Measurements from ENCODE around the gene CLDN7. TPM values are rescaled to one million over a fixed set of nuclear protein-coding genes. Genes with fewer than 3 reads are reported as not detected.
A peak's percentile ranks its signal among the peaks of the same experiment; 100 is the strongest.

The CLDN7 gene
- total RNA-seq, 1 donor from 2014 or later, result 1.8 TPM

DNA sequence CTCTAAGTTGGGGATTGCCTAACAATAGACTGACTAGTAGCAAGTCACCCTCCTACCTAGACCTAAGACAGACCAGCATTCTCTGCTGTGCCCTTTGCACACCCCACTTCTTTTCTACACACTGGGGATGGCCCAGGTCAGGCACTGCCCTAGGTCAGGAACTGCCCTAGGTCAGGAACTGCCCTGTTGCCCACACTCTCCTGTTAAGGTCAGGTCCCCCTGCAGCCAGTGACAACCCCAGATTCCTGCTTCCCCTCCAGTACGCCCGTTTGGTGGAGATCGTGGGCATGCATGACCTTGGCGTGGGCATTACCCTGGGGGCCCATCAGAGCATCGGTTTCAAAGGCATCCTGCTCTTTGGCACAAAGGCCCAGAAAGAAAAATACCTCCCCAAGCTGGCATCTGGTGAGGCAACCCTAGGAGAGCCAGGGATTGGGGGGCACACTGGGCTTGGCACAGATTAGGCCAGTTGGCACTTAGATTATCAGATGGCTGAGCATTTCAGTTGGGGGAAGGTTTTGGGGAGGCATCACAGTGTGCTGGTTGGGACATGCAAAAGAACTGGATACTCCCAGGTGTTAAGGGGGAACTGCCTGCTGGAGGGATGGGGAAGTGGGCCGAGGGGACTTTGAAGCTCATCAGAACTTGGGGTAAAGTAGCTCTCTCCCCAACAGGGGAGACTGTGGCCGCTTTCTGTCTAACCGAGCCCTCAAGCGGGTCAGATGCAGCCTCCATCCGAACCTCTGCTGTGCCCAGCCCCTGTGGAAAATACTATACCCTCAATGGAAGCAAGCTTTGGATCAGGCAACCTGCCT, 40.8 kb downstream of the CLDN7 start:
- no peaks in the 10 kb centered on the region for H3K27me3 Mint-ChIP-seq

DNA sequence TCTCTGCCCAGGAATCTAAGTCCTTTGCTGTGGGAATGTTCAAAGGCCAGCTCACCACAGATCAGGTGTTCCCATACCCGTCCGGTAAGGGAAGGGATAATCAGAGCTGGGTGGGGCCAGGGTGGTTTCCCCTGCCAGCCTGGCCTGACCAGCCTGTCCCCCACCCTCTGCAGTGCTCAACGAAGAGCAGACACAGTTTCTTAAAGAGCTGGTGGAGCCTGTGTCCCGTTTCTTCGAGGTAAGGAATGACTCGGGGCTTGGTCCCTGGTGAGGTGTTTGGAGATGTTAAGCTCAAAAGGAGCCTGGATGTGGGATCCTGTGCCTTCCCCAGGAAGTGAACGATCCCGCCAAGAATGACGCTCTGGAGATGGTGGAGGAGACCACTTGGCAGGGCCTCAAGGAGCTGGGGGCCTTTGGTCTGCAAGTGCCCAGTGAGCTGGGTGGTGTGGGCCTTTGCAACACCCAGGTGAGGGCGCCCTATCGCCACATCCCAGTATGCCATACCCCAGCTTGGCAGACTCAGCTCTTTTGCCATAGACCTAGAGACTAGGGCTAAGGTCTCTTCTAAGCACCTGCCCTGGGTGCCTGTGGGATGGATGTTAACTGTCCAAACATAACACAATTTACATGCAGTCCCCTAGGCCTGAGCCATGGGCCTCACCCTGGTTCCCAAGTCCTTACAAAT, 41.5 kb downstream of the CLDN7 start:
- peaks cover 48% of the 10 kb centered on the region for H3K36me3 Mint-ChIP-seq (ENCODE audit: low read depth)
- CTCF ChIA-PET, result interaction anchor here (0.7 to 2.7 kb wide), 16 partner anchors 12 to 340 kb away, joined by 3 to 24 read pairs (median 3); partner anchors contain the start of genes CLDN7, DVL2, GABARAP and PHF23
- H3K4me1 Mint-ChIP-seq, result peaks cover 48% of the 10 kb centered on the region
- intact Hi-C loops (cut with micrococcal nuclease), result loop anchor here (1.0 kb wide), 3 partner anchors 14 to 76 kb away; partner anchors contain the start of gene DVL2
- ATAC-seq (ENCODE audit: low read depth), result peak; percentile 39
- H3K4me3 Mint-ChIP-seq, result peak overlapping the region; percentile 96
- no peaks in the 10 kb centered on the region for H3K27me3 Mint-ChIP-seq
- H3K27ac Mint-ChIP-seq, result peak overlapping the region; percentile 88
- no peaks in the 10 kb centered on the region for H3K9me3 Mint-ChIP-seq
- TF ChIP-seq, protein P1, sequence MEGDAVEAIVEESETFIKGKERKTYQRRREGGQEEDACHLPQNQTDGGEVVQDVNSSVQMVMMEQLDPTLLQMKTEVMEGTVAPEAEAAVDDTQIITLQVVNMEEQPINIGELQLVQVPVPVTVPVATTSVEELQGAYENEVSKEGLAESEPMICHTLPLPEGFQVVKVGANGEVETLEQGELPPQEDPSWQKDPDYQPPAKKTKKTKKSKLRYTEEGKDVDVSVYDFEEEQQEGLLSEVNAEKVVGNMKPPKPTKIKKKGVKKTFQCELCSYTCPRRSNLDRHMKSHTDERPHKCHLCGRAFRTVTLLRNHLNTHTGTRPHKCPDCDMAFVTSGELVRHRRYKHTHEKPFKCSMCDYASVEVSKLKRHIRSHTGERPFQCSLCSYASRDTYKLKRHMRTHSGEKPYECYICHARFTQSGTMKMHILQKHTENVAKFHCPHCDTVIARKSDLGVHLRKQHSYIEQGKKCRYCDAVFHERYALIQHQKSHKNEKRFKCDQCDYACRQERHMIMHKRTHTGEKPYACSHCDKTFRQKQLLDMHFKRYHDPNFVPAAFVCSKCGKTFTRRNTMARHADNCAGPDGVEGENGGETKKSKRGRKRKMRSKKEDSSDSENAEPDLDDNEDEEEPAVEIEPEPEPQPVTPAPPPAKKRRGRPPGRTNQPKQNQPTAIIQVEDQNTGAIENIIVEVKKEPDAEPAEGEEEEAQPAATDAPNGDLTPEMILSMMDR (IDR thresholded peaks at IDR 0.05), result no peak
- POLR2A ChIA-PET, result interaction anchor here (0.5 to 10.5 kb wide), 12 partner anchors 15 to 353 kb away, joined by 3 to 245 read pairs (median 5); partner anchors contain the start of genes CTDNEP1, DVL2, ELP5 and GABARAP
- peak; percentile 39 for DNase-seq

More for the DNA sequence above, 40.8 kb downstream of the CLDN7 start:
- Mint-ChIP-seq H3K9me3 (no peaks in the 10 kb centered on the region), H3K27ac (peak overlapping the region; percentile 37), H3K36me3 (ENCODE audit: low read depth) (peaks cover 52% of the 10 kb centered on the region), H3K4me3 (peak overlapping the region; percentile 96), H3K4me1 (peaks cover 41% of the 10 kb centered on the region)
- TF ChIP-seq, protein P1 (IDR thresholded peaks at IDR 0.05), result no peak
- DNase-seq (no peak), ATAC-seq (ENCODE audit: low read depth) (no peak)
- ChIA-PET CTCF (interaction anchor here (0.7 to 2.7 kb wide), 15 partner anchors 11 to 339 kb away, joined by 3 to 24 read pairs (median 3); partner anchors contain the start of genes CLDN7, DVL2, GABARAP and PHF23), POLR2A (interaction anchor here (0.9 to 10.5 kb wide), 9 partner anchors 15 to 352 kb away, joined by 3 to 245 read pairs (median 5); partner anchors contain the start of genes CTDNEP1, DVL2, ELP5 and GABARAP)
- intact Hi-C loops (cut with micrococcal nuclease), result loop anchor here (1.0 kb wide), 2 partner anchors 59 to 75 kb away; no protein-coding TSS in a partner anchor

DNA sequence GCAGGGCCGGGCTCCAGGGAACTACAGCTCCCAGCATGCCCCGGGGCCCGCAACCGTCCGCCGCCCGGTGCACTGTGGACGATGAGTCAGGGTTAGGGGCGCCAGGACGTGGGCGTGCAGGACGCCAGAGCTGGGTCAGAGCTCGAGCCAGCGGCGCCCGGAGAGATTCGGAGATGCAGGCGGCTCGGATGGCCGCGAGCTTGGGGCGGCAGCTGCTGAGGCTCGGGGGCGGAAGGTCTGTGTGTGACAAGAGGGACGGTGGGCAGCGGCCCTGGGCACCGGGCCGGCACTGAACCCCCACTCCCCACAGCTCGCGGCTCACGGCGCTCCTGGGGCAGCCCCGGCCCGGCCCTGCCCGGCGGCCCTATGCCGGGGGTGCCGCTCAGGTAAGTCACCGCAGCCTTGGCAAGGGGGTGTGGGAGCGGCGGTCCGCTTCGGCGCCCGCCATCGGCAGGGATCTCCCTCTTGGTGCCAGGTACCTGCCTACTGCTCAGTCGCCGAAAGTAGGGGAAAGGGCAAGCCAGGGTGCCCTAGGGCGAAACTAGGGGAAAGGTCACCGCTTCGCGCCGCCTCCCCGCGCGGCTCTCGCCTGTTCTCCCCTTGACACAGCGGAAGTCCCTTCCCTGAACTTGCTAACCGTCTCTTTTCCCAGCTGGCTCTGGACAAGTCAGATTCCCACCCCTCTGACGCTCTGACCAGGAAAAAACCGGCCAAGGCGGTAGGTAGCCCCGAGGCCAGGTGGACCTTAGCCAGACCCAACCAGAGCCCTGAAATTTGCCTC, 42.3 kb downstream of the CLDN7 start, which contains the start of the genes ACADVL and DLG4:
Gene ACADVL (plus strand): TSS at position 127 of the 781 bp plus-strand sequence. CDS start 47 bp downstream, at position 174.
Gene DLG4 (minus strand): TSS at position 25 of the 781 bp plus-strand sequence.
- H3K27ac Mint-ChIP-seq, result peak within 1 kb of the TSS; percentile 91
- no peaks in the 10 kb centered on the region for H3K27me3 Mint-ChIP-seq
- TF ChIP-seq, protein P1 (IDR thresholded peaks at IDR 0.05), result no peak
- H3K36me3 Mint-ChIP-seq (ENCODE audit: low read depth), result peaks cover 42% of the 10 kb centered on the region
- CTCF ChIA-PET, result interaction anchor here (0.7 to 2.7 kb wide), 11 partner anchors 14 to 341 kb away, joined by 3 to 24 read pairs (median 4); partner anchors contain the start of genes DVL2 and GABARAP
- peak; percentile 75 for ATAC-seq (ENCODE audit: low read depth)
- POLR2A ChIA-PET, result interaction anchor here (0.5 to 10.5 kb wide), 21 partner anchors 11 to 622 kb away, joined by 3 to 245 read pairs (median 4); partner anchors contain the start of genes CTDNEP1, DVL2, ELP5 and GABARAP
- peak within 1 kb of the TSS; percentile 96 for H3K4me3 Mint-ChIP-seq
- peak; percentile 75 for DNase-seq
- H3K4me1 Mint-ChIP-seq, result peaks cover 53% of the 10 kb centered on the region
- intact Hi-C loops (cut with micrococcal nuclease), result loop anchor here (1.0 to 5.0 kb wide), 3 partner anchors 14 to 132 kb away; partner anchors contain the start of genes DVL2 and KCTD11
- no peaks in the 10 kb centered on the region for H3K9me3 Mint-ChIP-seq

DNA sequence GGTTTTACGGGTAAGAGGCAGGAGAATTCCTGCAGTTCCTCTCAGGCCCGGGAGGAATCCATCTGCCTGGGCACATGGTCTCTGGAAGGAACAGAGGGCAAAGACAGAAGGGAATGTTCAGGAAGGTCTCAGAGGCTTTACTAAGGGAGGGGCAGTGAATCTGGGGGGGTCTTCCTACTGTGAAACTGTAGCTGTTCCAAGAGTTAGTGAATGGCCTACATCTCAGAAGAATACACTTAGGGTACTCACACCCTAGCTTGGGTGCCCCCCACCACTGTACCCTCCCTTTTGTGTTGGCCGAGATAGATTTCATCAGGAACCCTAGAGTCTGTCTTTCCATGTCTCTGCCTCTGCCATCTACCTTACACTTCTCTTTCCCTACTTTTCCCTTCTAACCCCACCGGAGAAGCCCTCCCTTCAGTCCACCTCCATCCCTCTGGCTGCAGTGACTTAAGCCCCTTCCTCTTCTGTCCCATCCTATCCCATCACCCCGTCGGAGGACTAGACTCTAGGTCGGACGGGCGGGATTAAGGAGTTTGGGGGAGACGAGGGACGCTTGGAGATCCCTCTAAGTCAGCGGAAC, 43.0 kb downstream of the CLDN7 start:
- Mint-ChIP-seq H3K27me3 (no peaks in the 10 kb centered on the region), H3K4me3 (peak overlapping the region; percentile 96), H3K36me3 (ENCODE audit: low read depth) (peaks cover 36% of the 10 kb centered on the region), H3K9me3 (no peaks in the 10 kb centered on the region), H3K4me1 (peaks cover 59% of the 10 kb centered on the region), H3K27ac (peak overlapping the region; percentile 91)
- CTCF ChIA-PET, result interaction anchor here (1.2 to 2.7 kb wide), 3 partner anchors 23 to 174 kb away, joined by 4 to 24 read pairs (median 8); partner anchors contain the start of gene GABARAP
- no peak for ATAC-seq (ENCODE audit: low read depth)
- intact Hi-C loops (cut with micrococcal nuclease), result loop anchor here (1.0 to 5.0 kb wide), 2 partner anchors 14 to 133 kb away; partner anchors contain the start of gene KCTD11
- POLR2A ChIA-PET, result interaction anchor here (0.5 to 10.5 kb wide), 17 partner anchors 11 to 623 kb away, joined by 3 to 245 read pairs (median 4); partner anchors contain the start of genes CTDNEP1, DVL2, ELP5 and GABARAP
- TF ChIP-seq, protein P1 (IDR thresholded peaks at IDR 0.05), result no peak
- no peak for DNase-seq

All from activated B cell treated with CpG ODN at 0.5 μM for 24 hours (primary cell).